Measurements from ENCODE around the gene MDFI.

MDFI gene

GRCh38 chr6:41633056-41633634, 5.1 kb upstream of the MDFI start:
- TF ChIP-seq GATA1 (IDR thresholded peaks at IDR 0.05; ENCODE audit: low read depth, low read length) (no peak), POLR2A (IDR thresholded peaks at IDR 0.05; ENCODE audit: low read length) (no peak)

GRCh38 chr6:41634657-41635056, 3.6 kb upstream of the MDFI start:
- TF ChIP-seq POLR2A (IDR thresholded peaks at IDR 0.05; ENCODE audit: low read length), result no peak
- no peak for TF ChIP-seq GATA1 (IDR thresholded peaks at IDR 0.05; ENCODE audit: low read depth, low read length)
- no peak for DNase-seq

More at GRCh38 chr6:41633056-41633634, 5.1 kb upstream of the MDFI start:
- DNase-seq, result no peak

- no peak for TF ChIP-seq POLR2A (IDR thresholded peaks at IDR 0.05; ENCODE audit: low read length)
- no peak for TF ChIP-seq GATA1 (IDR thresholded peaks at IDR 0.05; ENCODE audit: low read depth, low read length)
- no peak for DNase-seq
Measured at GRCh38 chr6:41635365-41635764, 2.9 kb upstream of the MDFI start.

- TF ChIP-seq POLR2A (IDR thresholded peaks at IDR 0.05; ENCODE audit: low read length) (no peak), GATA1 (IDR thresholded peaks at IDR 0.05; ENCODE audit: low read depth, low read length) (no peak)
- no peak for DNase-seq
Measured at GRCh38 chr6:41636833-41637193, 1.5 kb upstream of the MDFI start.

- TF ChIP-seq GATA1 (IDR thresholded peaks at IDR 0.05; ENCODE audit: low read depth, low read length) (no peak), POLR2A (IDR thresholded peaks at IDR 0.05; ENCODE audit: low read length) (no peak)
- DNase-seq, result no peak
Measured at GRCh38 chr6:41637194-41638001, 870 bp upstream of the MDFI start.

- no peak for TF ChIP-seq GATA1 (IDR thresholded peaks at IDR 0.05; ENCODE audit: low read depth, low read length)
- no peak for DNase-seq
Measured at GRCh38 chr6:41638935-41639808, 904 bp downstream of the MDFI start.

- TF ChIP-seq POLR2A (IDR thresholded peaks at IDR 0.05; ENCODE audit: low read length) (no peak), GATA1 (IDR thresholded peaks at IDR 0.05; ENCODE audit: low read depth, low read length) (no peak)
- no peak for DNase-seq
Measured at GRCh38 chr6:41639809-41640371, 1.6 kb downstream of the MDFI start.

- TF ChIP-seq GATA1 (IDR thresholded peaks at IDR 0.05; ENCODE audit: low read depth, low read length) (no peak), POLR2A (IDR thresholded peaks at IDR 0.05; ENCODE audit: low read length) (no peak)
- DNase-seq, result no peak
Measured at GRCh38 chr6:41640426-41640825, 2.2 kb downstream of the MDFI start.

- TF ChIP-seq POLR2A (IDR thresholded peaks at IDR 0.05; ENCODE audit: low read length) (no peak), GATA1 (IDR thresholded peaks at IDR 0.05; ENCODE audit: low read depth, low read length) (no peak)
- DNase-seq, result no peak
Measured at GRCh38 chr6:41641352-41641925, 3.2 kb downstream of the MDFI start.

GRCh38 chr6:41642090-41642959, 4.1 kb downstream of the MDFI start:
- DNase-seq, result no peak
- TF ChIP-seq GATA1 (IDR thresholded peaks at IDR 0.05; ENCODE audit: low read depth, low read length) (no peak), POLR2A (IDR thresholded peaks at IDR 0.05; ENCODE audit: low read length) (no peak)

- no peak for TF ChIP-seq GATA1 (IDR thresholded peaks at IDR 0.05; ENCODE audit: low read depth, low read length)
- no peak for TF ChIP-seq POLR2A (IDR thresholded peaks at IDR 0.05; ENCODE audit: low read length)
- DNase-seq, result no peak
Measured at GRCh38 chr6:41642960-41643898, 5.0 kb downstream of the MDFI start.

- DNase-seq, result no peak
- TF ChIP-seq POLR2A (IDR thresholded peaks at IDR 0.05; ENCODE audit: low read length) (no peak), GATA1 (IDR thresholded peaks at IDR 0.05; ENCODE audit: low read depth, low read length) (no peak)
Measured at GRCh38 chr6:41643899-41644269, 5.6 kb downstream of the MDFI start.
